ENCODE data around the gene COL15A1. TPM values are rescaled to one million over a fixed set of nuclear protein-coding genes. Genes with fewer than 3 reads are reported as not detected.
"Not testable (repeated sequence)": the region's sequence is repeated elsewhere in the genome, so short reads cannot be mapped to it uniquely, and the experiment has no call there.

Gene COL15A1
- polyA plus RNA-seq, 4 donors, result 0.22 to 12.5 (median 2.5) TPM

DNA sequence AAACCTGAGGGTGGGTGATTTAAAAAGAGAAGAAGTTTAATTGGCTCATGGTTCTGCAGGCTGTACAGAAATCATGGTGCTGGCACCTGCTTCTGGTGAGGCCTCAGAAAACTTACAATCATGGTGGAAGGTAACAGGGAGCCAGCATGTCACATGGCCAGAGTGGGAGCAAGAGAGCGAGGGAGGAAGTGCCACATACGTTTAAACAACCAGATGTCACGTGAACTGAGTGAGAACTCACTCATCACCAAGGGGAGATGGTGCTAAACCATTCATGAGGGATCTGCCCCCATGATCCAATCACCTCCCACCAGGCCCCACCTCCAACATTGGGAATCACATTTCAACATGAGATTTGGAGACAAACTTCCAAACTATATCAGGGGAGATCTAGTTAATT is 41.9 kb upstream of the COL15A1 start:
- not testable (repeated sequence) for DNase-seq; H3K27me3 ChIP-seq (ENCODE audit: control insufficient read depth in 3 of 3, insufficient read depth in 3 of 3, low read length in 3 of 3); FAIRE-seq; H3K27ac ChIP-seq (ENCODE audit: low read depth in 1 of 3, low read length in 2 of 3); H3K36me3 ChIP-seq (ENCODE audit: control insufficient read depth in 3 of 3, insufficient read depth in 2 of 3, low read depth in 1 of 3, low read length in 3 of 3); H3K4me3 ChIP-seq (ENCODE audit: low read depth in 1 of 3, low read length in 3 of 3); H3K9me3 ChIP-seq (ENCODE audit: control insufficient read depth in 2 of 2, insufficient read depth in 1 of 2, low read depth in 1 of 2, low read length in 1 of 2)
- H3K4me1 ChIP-seq (ENCODE audit: control insufficient read depth in 3 of 3, insufficient read depth in 2 of 3, low read depth in 1 of 3, low read length in 2 of 3), result peaks cover 0 to 17% (median 0%) of the 10 kb centered on the region in 3 donors
- 70 to 83% (median 71%) methylated on average over 3 of the region's 3 CpGs for WGBS, 3 donors

DNA sequence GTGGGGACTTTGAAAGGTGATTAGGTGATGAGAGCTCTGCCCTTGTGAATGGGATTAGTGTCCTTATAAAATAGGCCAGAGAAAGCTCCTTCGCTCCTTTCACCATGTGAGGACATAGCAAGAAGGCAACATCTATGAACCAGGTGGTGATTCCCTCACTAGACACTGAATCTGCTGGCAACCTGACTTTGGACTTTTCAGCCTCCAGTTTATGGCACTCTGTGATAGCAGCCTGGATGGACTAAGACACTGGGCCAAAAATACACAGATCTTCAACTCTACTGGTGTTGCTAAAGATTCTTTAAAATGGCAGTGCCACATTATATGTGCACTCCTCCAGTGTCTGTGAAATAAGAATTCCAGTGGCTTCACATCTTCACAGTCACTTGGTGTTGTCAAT is 41.2 kb upstream of the COL15A1 start:
- Histone ChIP-seq H3K4me1 (ENCODE audit: control insufficient read depth in 3 of 3, insufficient read depth in 2 of 3, low read depth in 1 of 3, low read length in 2 of 3) (peaks cover 0 to 17% (median 0%) of the 10 kb centered on the region in 3 donors), H3K27me3 (ENCODE audit: control insufficient read depth in 3 of 3, insufficient read depth in 3 of 3, low read length in 3 of 3) (no peaks in the 10 kb centered on the region), H3K27ac (ENCODE audit: low read depth in 1 of 3, low read length in 2 of 3) (no peak overlapping the region), H3K4me3 (ENCODE audit: low read depth in 1 of 3, low read length in 3 of 3) (no peak overlapping the region), H3K9me3 (ENCODE audit: control insufficient read depth in 2 of 2, insufficient read depth in 1 of 2, low read depth in 1 of 2, low read length in 1 of 2) (no peaks in the 10 kb centered on the region), H3K36me3 (ENCODE audit: control insufficient read depth in 3 of 3, insufficient read depth in 2 of 3, low read depth in 1 of 3, low read length in 3 of 3) (no peaks in the 10 kb centered on the region)
- DNase-seq (peak; percentile 69 to 72), FAIRE-seq (no peak)
- 42 to 90% (median 58%) methylated on average over 1 of the region's 1 CpG for WGBS, 3 donors

DNA sequence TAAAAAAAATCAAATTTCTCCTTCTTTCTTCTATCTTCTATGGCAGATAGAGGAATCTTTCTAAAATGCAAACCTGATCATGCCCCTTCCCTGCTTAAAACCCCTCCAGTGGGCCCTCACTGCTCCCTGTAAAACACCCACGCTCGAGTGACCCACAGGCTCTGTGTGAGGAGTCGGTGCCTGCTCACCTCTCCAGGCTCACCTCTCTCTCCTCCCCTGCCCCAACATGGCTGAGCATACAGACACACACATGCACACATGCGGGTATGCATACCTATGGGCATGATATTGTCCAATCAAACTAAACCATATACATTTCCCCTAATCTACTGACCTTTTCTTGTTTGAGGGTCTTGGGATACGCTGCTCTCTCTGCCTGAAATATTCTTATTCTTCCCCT is 40.8 kb upstream of the COL15A1 start:
- WGBS, 3 donors, result 71 to 87% (median 83%) methylated on average over 5 of the region's 5 CpGs
- no peaks in the 10 kb centered on the region for H3K9me3 ChIP-seq (ENCODE audit: control insufficient read depth in 2 of 2, insufficient read depth in 1 of 2, low read depth in 1 of 2, low read length in 1 of 2)

DNA sequence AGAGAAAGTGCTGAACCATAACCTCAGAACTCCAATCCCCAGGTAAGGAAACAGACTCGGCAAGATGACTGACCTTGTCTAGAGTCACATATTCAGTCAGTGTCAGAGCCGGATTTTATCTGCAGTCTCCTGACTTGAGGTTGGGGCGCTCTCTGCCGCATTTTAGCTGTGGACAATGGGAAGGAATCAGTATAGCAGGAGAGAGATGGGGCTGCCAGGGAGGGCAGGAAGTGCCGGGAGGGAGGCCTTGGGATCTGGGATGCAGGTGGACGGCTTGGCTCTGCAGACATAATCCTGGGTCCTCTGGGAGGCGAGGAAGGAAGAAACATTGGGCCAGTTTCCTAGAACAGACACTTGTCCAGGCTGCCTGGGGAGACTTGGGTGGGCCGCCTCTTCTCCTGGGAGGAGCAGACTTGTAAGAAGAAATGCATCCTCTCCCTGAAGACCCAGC is 39.7 kb upstream of the COL15A1 start:
- DNase-seq (no peak), FAIRE-seq (no peak)
- Histone ChIP-seq H3K27ac (ENCODE audit: low read depth in 1 of 3, low read length in 2 of 3) (no peak overlapping the region), H3K27me3 (ENCODE audit: control insufficient read depth in 3 of 3, insufficient read depth in 3 of 3, low read length in 3 of 3) (no peaks in the 10 kb centered on the region), H3K36me3 (ENCODE audit: control insufficient read depth in 3 of 3, insufficient read depth in 2 of 3, low read depth in 1 of 3, low read length in 3 of 3) (no peaks in the 10 kb centered on the region), H3K9me3 (ENCODE audit: control insufficient read depth in 2 of 2, insufficient read depth in 1 of 2, low read depth in 1 of 2, low read length in 1 of 2) (no peaks in the 10 kb centered on the region), H3K4me3 (ENCODE audit: low read depth in 1 of 3, low read length in 3 of 3) (no peak overlapping the region), H3K4me1 (ENCODE audit: control insufficient read depth in 3 of 3, insufficient read depth in 2 of 3, low read depth in 1 of 3, low read length in 2 of 3) (peaks cover 0 to 17% (median 0%) of the 10 kb centered on the region in 3 donors)
- 77 to 91% (median 88%) methylated on average over 8 of the region's 8 CpGs for WGBS, 3 donors

More for the DNA sequence above, 40.8 kb upstream of the COL15A1 start:
- H3K4me1 ChIP-seq (ENCODE audit: control insufficient read depth in 3 of 3, insufficient read depth in 2 of 3, low read depth in 1 of 3, low read length in 2 of 3), result peaks cover 0 to 17% (median 0%) of the 10 kb centered on the region in 3 donors
- H3K27ac ChIP-seq (ENCODE audit: low read depth in 1 of 3, low read length in 2 of 3), result no peak overlapping the region
- no peak overlapping the region for H3K4me3 ChIP-seq (ENCODE audit: low read depth in 1 of 3, low read length in 3 of 3)
- no peak for DNase-seq
- no peak for FAIRE-seq
- H3K36me3 ChIP-seq (ENCODE audit: control insufficient read depth in 3 of 3, insufficient read depth in 2 of 3, low read depth in 1 of 3, low read length in 3 of 3), result no peaks in the 10 kb centered on the region
- no peaks in the 10 kb centered on the region for H3K27me3 ChIP-seq (ENCODE audit: control insufficient read depth in 3 of 3, insufficient read depth in 3 of 3, low read length in 3 of 3)

DNA sequence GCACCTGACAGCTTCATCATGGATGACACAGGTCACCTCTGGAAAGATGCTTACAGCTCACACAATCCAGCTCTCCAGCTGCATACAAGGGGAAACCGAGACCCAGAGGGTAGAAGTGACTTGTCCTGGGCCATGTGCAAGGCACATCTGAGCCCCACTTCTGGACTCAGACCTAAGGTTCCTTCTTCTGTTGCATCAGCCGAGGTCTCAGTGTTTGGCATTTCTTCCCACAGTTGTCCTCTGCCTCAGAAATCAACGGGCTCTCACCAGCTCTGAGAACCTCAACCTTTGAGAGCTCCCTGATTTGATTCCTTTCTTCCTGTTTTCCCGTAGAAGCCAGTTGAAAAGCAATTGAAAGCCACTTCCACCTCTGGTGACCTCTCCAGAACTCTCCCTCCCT is 38.7 kb upstream of the COL15A1 start:
- Histone ChIP-seq H3K4me3 (ENCODE audit: low read depth in 1 of 3, low read length in 3 of 3) (no peak overlapping the region), H3K9me3 (ENCODE audit: control insufficient read depth in 2 of 2, insufficient read depth in 1 of 2, low read depth in 1 of 2, low read length in 1 of 2) (no peaks in the 10 kb centered on the region), H3K36me3 (ENCODE audit: control insufficient read depth in 3 of 3, insufficient read depth in 2 of 3, low read depth in 1 of 3, low read length in 3 of 3) (no peaks in the 10 kb centered on the region), H3K27me3 (ENCODE audit: control insufficient read depth in 3 of 3, insufficient read depth in 3 of 3, low read length in 3 of 3) (no peaks in the 10 kb centered on the region), H3K27ac (ENCODE audit: low read depth in 1 of 3, low read length in 2 of 3) (no peak overlapping the region), H3K4me1 (ENCODE audit: control insufficient read depth in 3 of 3, insufficient read depth in 2 of 3, low read depth in 1 of 3, low read length in 2 of 3) (peaks cover 0 to 17% (median 0%) of the 10 kb centered on the region in 3 donors)
- 68 to 83% (median 77%) methylated on average over 4 of the region's 4 CpGs for WGBS, 3 donors
- no peak for FAIRE-seq
- DNase-seq, result no peak

DNA sequence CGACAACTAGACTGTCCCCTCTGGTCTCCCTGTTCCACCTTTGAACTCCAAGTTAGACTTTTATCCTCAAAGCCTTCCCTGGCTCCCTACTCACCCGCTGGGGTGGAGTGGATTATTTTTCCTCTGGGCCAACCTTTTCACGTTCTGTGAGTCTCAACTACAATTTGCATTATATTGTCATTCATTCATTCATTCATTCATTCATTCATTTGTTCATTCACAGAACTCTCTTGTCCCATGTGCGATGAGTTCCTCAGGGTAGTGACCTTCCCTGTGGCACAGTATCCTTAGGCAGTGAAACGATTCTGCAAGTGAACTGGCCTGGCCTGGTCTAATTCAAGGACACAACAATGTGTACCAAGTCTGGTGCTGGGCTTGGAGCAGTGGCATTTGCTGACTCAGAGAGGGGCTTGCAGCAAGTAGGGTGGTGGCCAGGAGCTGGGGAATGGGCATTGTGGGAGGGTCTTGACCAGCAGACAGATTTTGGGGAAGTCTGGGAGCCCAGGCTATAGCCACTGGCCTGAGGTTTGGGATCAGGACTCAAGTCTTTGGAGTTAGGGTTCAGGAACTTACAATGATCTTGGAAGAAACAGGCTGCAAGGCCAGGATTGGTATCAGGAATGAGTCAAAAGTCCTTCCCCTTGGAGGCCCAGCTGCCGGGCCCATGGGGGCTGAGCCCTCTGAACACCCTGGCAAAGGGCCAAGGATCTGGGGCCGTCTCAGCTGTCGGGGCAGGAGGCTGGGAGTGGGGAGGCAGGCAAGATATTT is 37.2 kb upstream of the COL15A1 start:
- peak in 1 of 2 donors; percentile 75 for DNase-seq
- Histone ChIP-seq H3K36me3 (ENCODE audit: control insufficient read depth in 3 of 3, insufficient read depth in 2 of 3, low read depth in 1 of 3, low read length in 3 of 3) (no peaks in the 10 kb centered on the region), H3K9me3 (ENCODE audit: control insufficient read depth in 2 of 2, insufficient read depth in 1 of 2, low read depth in 1 of 2, low read length in 1 of 2) (no peaks in the 10 kb centered on the region), H3K27ac (ENCODE audit: low read depth in 1 of 3, low read length in 2 of 3) (peak overlapping the region in 2 of 3 donors; percentile 22 to 48), H3K4me1 (ENCODE audit: control insufficient read depth in 3 of 3, insufficient read depth in 2 of 3, low read depth in 1 of 3, low read length in 2 of 3) (peaks cover 0 to 17% (median 0%) of the 10 kb centered on the region in 3 donors), H3K27me3 (ENCODE audit: control insufficient read depth in 3 of 3, insufficient read depth in 3 of 3, low read length in 3 of 3) (no peaks in the 10 kb centered on the region), H3K4me3 (ENCODE audit: low read depth in 1 of 3, low read length in 3 of 3) (no peak overlapping the region)
- 37 to 57% (median 40%) methylated on average over 8 of the region's 8 CpGs for WGBS, 3 donors
- no peak for FAIRE-seq

DNA sequence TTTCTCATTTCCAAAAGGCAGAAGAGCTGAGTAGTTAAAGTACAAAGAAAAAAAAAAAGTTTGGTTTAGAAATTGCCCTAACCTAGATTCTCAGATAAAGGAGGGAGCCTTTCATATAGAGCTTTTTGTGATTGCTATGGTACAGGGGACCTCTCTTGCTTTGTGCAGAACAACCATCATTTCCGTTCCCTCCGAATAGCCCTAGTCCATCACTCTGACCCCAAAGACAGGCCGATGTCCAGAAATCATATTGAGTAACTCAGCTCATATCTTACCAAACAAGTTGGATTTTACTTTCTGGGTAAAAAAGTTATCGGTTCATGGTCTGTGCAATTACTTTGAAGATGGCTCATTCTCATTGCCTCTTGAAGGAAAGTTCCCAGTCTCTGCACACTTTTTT is 36.7 kb upstream of the COL15A1 start:
- H3K36me3 ChIP-seq (ENCODE audit: control insufficient read depth in 3 of 3, insufficient read depth in 2 of 3, low read depth in 1 of 3, low read length in 3 of 3), result no peaks in the 10 kb centered on the region
- no peaks in the 10 kb centered on the region for H3K27me3 ChIP-seq (ENCODE audit: control insufficient read depth in 3 of 3, insufficient read depth in 3 of 3, low read length in 3 of 3)
- no peaks in the 10 kb centered on the region for H3K9me3 ChIP-seq (ENCODE audit: control insufficient read depth in 2 of 2, insufficient read depth in 1 of 2, low read depth in 1 of 2, low read length in 1 of 2)
- H3K4me3 ChIP-seq (ENCODE audit: low read depth in 1 of 3, low read length in 3 of 3), result no peak overlapping the region
- H3K4me1 ChIP-seq (ENCODE audit: control insufficient read depth in 3 of 3, insufficient read depth in 2 of 3, low read depth in 1 of 3, low read length in 2 of 3), result peaks cover 0 to 17% (median 0%) of the 10 kb centered on the region in 3 donors
- no peak overlapping the region for H3K27ac ChIP-seq (ENCODE audit: low read depth in 1 of 3, low read length in 2 of 3)
- no peak for FAIRE-seq
- WGBS, 3 donors, result 73 to 88% (median 88%) methylated on average over 4 of the region's 4 CpGs
- no peak for DNase-seq

DNA sequence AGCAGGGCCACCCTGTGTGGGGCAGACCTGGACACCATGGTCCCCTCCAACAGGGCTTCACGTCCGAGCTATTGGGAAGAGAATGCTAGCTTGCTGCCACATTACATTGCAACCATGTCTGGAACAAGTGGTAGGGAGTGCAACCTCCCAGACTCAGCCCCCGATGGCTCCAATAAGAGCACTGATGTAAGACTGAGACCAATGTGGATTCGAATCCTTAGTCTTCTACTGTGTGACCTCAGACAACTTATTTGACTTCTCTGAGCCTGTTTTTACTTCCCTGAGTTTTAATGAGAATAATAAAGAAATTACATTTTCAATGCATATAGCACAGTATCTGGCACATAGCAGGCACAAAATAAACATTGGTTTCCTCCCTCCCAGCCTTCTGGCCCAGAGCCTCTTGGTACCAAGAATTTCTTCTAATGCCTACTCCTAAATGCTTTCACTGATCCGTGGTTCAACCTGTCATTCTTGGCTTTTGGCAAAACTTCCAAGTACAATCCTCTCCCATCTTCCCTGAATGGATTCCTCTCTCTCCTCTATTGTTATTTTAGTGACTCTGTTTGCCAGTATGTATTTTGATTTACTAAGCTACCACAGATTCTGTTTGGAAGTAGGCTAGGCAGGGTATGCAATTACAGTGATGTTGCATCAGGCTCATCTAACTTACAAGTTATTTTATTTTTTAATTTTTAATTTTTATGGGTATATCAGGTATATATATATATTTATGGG is 34.6 kb upstream of the COL15A1 start:
- Histone ChIP-seq H3K9me3 (ENCODE audit: control insufficient read depth in 2 of 2, insufficient read depth in 1 of 2, low read depth in 1 of 2, low read length in 1 of 2) (no peaks in the 10 kb centered on the region), H3K27me3 (ENCODE audit: control insufficient read depth in 3 of 3, insufficient read depth in 3 of 3, low read length in 3 of 3) (no peaks in the 10 kb centered on the region), H3K27ac (ENCODE audit: low read depth in 1 of 3, low read length in 2 of 3) (peak overlapping the region in 1 of 3 donors; percentile 57), H3K4me1 (ENCODE audit: control insufficient read depth in 3 of 3, insufficient read depth in 2 of 3, low read depth in 1 of 3, low read length in 2 of 3) (peaks cover 0 to 12% (median 0%) of the 10 kb centered on the region in 3 donors), H3K36me3 (ENCODE audit: control insufficient read depth in 3 of 3, insufficient read depth in 2 of 3, low read depth in 1 of 3, low read length in 3 of 3) (no peaks in the 10 kb centered on the region), H3K4me3 (ENCODE audit: low read depth in 1 of 3, low read length in 3 of 3) (no peak overlapping the region)
- FAIRE-seq (no peak), DNase-seq (no peak)
- WGBS, 3 donors, result 69 to 76% (median 70%) methylated on average over 5 of the region's 5 CpGs

Data from small intestine (tissue), 7 donors.